Measurements from ENCODE around the gene ABCB4.

- no peak for TF ChIP-seq GATA3 (IDR thresholded peaks at IDR 0.05; ENCODE audit: low read depth, low read length)
- no peak for TF ChIP-seq GATA2 (IDR thresholded peaks at IDR 0.05; ENCODE audit: low read depth, low read length)
Observed at GRCh38 chr7:87497482-87497881, 22.0 kb upstream of the ABCB4 start.

Data from SH-SY5Y (cell line).